ENCODE measurements around the gene TLE5.
"Not testable (repeated sequence)": the region's sequence is repeated elsewhere in the genome, so short reads cannot be mapped to it uniquely, and the experiment has no call there.

TLE5 gene

GRCh38 chr19:3060857-3061181, 1.5 kb downstream of the TLE5 start:
- DNase-seq, result no peak

GRCh38 chr19:3059653-3060052, 2.6 kb downstream of the TLE5 start:
- DNase-seq, result no peak

- no peak for DNase-seq
Measured at GRCh38 chr19:3058821-3059314, 3.4 kb downstream of the TLE5 start.

- DNase-seq, result no peak
Measured at GRCh38 chr19:3058009-3058820, 4.1 kb downstream of the TLE5 start.

- DNase-seq, result no peak
Measured at GRCh38 chr19:3057275-3057714, 5.0 kb downstream of the TLE5 start.

GRCh38 chr19:3056417-3057088, 5.7 kb downstream of the TLE5 start:
- no peak for DNase-seq

GRCh38 chr19:3055741-3056416, 6.4 kb downstream of the TLE5 start:
- DNase-seq, result no peak

GRCh38 chr19:3054972-3055740, 7.1 kb downstream of the TLE5 start:
- DNase-seq, result no peak

GRCh38 chr19:3054265-3054971, 7.9 kb downstream of the TLE5 start:
- no peak for DNase-seq

- DNase-seq, result no peak
Measured at GRCh38 chr19:3053780-3054179, 8.5 kb downstream of the TLE5 start.

GRCh38 chr19:3053218-3053621, 9.1 kb downstream of the TLE5 start:
- DNase-seq, result no peak

- DNase-seq, result not testable (repeated sequence)
Measured at GRCh38 chr19:3050016-3050415, 12.3 kb downstream of the TLE5 start.

GRCh38 chr19:3049089-3049488, 13.2 kb downstream of the TLE5 start:
- no peak for DNase-seq

GRCh38 chr19:3048190-3048533, 14.1 kb downstream of the TLE5 start:
- DNase-seq, result no peak

- no peak for DNase-seq
Measured at GRCh38 chr19:3047496-3048189, 14.7 kb downstream of the TLE5 start.

- DNase-seq, result no peak
Measured at GRCh38 chr19:3046698-3047495, 15.4 kb downstream of the TLE5 start.

- DNase-seq, result no peak
Measured at GRCh38 chr19:3045885-3046697, 16.2 kb downstream of the TLE5 start.

- DNase-seq, result no peak
Measured at GRCh38 chr19:3045191-3045590, 17.1 kb downstream of the TLE5 start.

GRCh38 chr19:3042621-3043267, 19.6 kb downstream of the TLE5 start:
- DNase-seq, result no peak
